Prostate gland (tissue), 2 donors: ENCODE results near the gene ECEL1. TPM values are rescaled to one million over a fixed set of nuclear protein-coding genes. Genes with fewer than 3 reads are reported as not detected.

Source experiments
- DNase-seq: peaks from one replicate; pipeline ENCODE4 v3.0.0-alpha.2; 2019; ENCODE audit warnings: low spot score
- H3K27ac ChIP-seq, 2 donors: fragments of 200-600 bp; sonication (generic); 2 replicates each; pipeline ENCODE4 v1.5.1; 2017 to 2019
- H3K27me3 ChIP-seq: fragments of 200-600 bp; sonication (generic); replicated peaks from 2 replicates; pipeline ENCODE4 v1.5.1; 2019; ENCODE audit not compliant: insufficient read depth
- H3K36me3 ChIP-seq, 2 donors: fragments of 200-600 bp; sonication (generic); 1 replicate in 1 of 2; 2 replicates in 1 of 2; pipeline versions ENCODE4 v1.5.1 to v1.8.1; 2017 to 2019
- H3K4me1 ChIP-seq: fragments of 200-600 bp; sonication (generic); replicated peaks from 2 replicates; pipeline ENCODE4 v1.5.1; 2019
- H3K4me3 ChIP-seq, 2 donors: fragments of 200-600 bp; sonication (generic); 2 replicates each; pipeline ENCODE4 v1.5.1; 2017 to 2019
- H3K9me3 ChIP-seq: fragments of 200-600 bp; sonication (generic); 2 replicates; pipeline ENCODE4 v1.5.1; 2017
- POLR2A ChIP-seq: fragments of 450-650 bp; IDR thresholded peaks from one replicate; pipeline ENCODE4 v1.6.1; 2016; ENCODE audit warnings: antibody characterized with exemption, mild to moderate bottlenecking
- POLR2AphosphoS5 ChIP-seq: sonication (generic); formaldehyde crosslinking; IDR thresholded peaks from one replicate; pipeline ENCODE4 v1.6.1; 2017; ENCODE audit warnings: antibody characterized with exemption
- WGBS: methylation state at CpG from one replicate; pipeline ENCODE4 v1.1.5; 2018; 5-methylcytosine and 5-hydroxymethylcytosine counted together
- intact Hi-C: fragments of 100-400 bp; cut with DNase I; formaldehyde crosslinking; loops from one replicate; pipeline ENCODE4 v1.14.2; 2022
- total RNA-seq, 2 donors: library from RNA; depleted of rRNA; stranded (reverse); fragments of >200 nt; gene quantifications; one replicate each; pipeline ENCODE4 v1.1.0, GENCODE V29; 2016
- TF ChIP-seq, protein P1 (sequence below), 4 experiments: fragments of 200-600 bp in 2 of 4; fragments of 450-650 bp in 2 of 4; sonication (generic) in 2 of 4; IDR thresholded peaks; 1 replicate in 3 of 4; 2 replicates in 1 of 4; pipeline ENCODE4 v1.5.1; 2016 to 2019; ENCODE audit warnings: antibody characterized with exemption in 4 of 4, mild to moderate bottlenecking in 2 of 4, moderate library complexity in 2 of 4

ECEL1 gene
- total RNA-seq, 2 donors from 2014 or later: 0.82 to 15.3 TPM

DNA sequence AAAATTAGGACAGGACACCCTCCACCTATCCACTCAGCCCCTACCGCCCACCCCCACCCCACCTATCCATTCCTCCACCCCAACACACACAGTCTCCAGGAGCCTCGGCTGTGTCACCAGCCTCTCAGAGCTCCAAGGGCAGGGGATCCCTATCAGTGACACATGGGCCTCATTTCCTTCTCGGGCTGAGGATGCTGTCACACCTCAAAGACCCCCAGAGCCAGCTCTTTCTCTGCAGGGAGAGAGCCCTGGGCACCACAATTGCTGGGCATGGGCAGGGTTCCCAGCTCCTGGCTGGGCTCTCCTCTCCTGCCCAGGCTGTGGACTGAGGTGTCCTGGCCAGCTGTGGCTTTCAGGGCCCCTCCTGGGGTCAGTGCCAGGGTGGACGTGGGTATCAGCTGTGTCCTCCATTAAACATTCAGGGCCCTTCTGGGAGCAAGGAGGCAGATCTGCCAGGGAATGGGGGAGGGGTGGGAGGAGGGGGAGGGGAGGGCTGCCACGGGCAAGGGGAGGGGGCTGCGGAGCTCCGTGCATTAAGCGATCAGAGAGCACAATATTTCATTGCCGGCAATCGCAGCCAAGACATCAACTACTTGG is 14.3 kb upstream of the ECEL1 start:
- TF ChIP-seq POLR2AphosphoS5 (no peak), POLR2A (no peak)
- TF ChIP-seq, protein P1, sequence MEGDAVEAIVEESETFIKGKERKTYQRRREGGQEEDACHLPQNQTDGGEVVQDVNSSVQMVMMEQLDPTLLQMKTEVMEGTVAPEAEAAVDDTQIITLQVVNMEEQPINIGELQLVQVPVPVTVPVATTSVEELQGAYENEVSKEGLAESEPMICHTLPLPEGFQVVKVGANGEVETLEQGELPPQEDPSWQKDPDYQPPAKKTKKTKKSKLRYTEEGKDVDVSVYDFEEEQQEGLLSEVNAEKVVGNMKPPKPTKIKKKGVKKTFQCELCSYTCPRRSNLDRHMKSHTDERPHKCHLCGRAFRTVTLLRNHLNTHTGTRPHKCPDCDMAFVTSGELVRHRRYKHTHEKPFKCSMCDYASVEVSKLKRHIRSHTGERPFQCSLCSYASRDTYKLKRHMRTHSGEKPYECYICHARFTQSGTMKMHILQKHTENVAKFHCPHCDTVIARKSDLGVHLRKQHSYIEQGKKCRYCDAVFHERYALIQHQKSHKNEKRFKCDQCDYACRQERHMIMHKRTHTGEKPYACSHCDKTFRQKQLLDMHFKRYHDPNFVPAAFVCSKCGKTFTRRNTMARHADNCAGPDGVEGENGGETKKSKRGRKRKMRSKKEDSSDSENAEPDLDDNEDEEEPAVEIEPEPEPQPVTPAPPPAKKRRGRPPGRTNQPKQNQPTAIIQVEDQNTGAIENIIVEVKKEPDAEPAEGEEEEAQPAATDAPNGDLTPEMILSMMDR (IDR thresholded peaks at IDR 0.05): no peak
- Histone ChIP-seq H3K27me3 (no peaks in the 10 kb centered on the region), H3K27ac (no peak overlapping the region), H3K4me1 (no peaks in the 10 kb centered on the region), H3K9me3 (no peaks in the 10 kb centered on the region), H3K36me3 (no peaks in the 10 kb centered on the region), H3K4me3 (no peak overlapping the region)
- intact Hi-C loops: no loop called here
- WGBS: 67% methylated on average over 10 of the region's 10 CpGs
- DNase-seq: no peak

DNA sequence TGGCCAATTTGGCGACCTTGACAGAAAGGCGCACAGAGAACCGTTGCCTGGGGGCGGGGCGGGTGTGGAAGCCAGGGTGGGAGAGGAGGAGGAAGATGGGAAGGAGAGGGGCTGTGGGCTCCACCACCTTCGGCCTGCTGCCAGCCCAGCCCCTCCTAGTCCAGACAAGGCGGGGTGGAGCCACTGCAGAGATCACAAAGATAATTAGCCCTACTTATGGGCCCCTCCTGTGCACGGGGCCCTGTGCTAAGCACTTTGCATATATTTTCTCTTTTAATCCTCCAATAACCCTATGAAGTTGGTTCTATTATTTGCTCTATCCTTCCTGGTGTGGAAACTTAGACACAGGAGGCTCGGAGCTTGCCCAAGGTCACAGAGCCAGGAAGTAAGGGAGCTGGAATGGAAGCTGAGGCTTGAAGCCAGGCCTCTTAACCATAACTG is 13.7 kb upstream of the ECEL1 start:
- Histone ChIP-seq H3K9me3 (no peaks in the 10 kb centered on the region), H3K27ac (no peak overlapping the region), H3K27me3 (no peaks in the 10 kb centered on the region), H3K4me3 (no peak overlapping the region), H3K36me3 (no peaks in the 10 kb centered on the region), H3K4me1 (no peaks in the 10 kb centered on the region)
- intact Hi-C loops: no loop called here
- TF ChIP-seq POLR2A (no peak), POLR2AphosphoS5 (no peak)
- TF ChIP-seq, protein P1 (IDR thresholded peaks at IDR 0.05): no peak
- WGBS: 84% methylated on average over 9 of the region's 9 CpGs
- no peak for DNase-seq

DNA sequence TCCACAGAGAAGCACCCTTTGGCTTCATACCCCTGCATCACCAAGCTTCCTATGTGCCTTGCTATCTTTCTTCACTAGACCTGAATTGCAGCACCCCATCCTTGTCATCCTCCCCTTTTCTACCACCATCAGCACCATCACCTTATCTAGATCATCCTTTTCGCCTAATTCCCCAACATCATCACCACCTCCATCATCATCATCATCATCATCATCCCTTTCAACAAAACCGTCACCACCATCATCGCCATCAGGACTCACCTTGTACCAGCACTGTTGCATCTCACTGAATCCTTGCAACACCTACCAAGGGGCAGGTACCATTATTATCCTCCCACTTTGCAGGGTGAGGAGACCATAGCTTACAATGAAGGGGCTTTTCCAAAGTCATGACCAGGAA is 10.8 kb upstream of the ECEL1 start:
- Histone ChIP-seq H3K27ac (no peak overlapping the region), H3K36me3 (no peaks in the 10 kb centered on the region), H3K27me3 (no peaks in the 10 kb centered on the region), H3K4me1 (no peaks in the 10 kb centered on the region), H3K4me3 (no peak overlapping the region), H3K9me3 (no peaks in the 10 kb centered on the region)
- DNase-seq: no peak
- intact Hi-C loops: no loop called here
- 97% methylated on average over 3 of the region's 3 CpGs for WGBS
- TF ChIP-seq POLR2AphosphoS5 (no peak), POLR2A (no peak)
- TF ChIP-seq, protein P1 (IDR thresholded peaks at IDR 0.05): no peak

DNA sequence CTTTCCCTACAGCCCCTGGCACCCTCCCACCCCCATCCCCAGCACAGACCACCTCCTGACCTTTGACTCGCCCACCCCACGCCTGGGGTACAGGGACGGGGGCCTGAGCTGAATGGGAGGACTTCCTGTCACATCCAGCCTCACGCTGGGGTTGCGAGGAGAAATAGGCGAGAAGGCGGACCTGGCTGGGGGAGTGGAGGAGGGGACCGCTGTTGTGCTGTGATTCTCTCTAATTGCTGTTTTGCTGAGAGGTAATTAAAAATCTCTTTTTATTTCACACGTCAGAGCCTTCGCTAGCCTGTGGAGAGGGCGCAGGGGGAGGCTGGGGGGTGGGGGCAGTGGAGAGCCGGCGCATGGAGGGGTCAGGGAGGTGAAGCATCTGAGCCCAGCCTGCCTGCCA is 9.7 kb upstream of the ECEL1 start:
- H3K9me3 ChIP-seq: no peaks in the 10 kb centered on the region
- H3K27me3 ChIP-seq: no peaks in the 10 kb centered on the region
- H3K36me3 ChIP-seq: no peaks in the 10 kb centered on the region
- no peak for DNase-seq
- intact Hi-C loops: no loop called here
- no peak overlapping the region for H3K27ac ChIP-seq
- H3K4me3 ChIP-seq: no peak overlapping the region
- 82% methylated on average over 13 of the region's 13 CpGs for WGBS
- H3K4me1 ChIP-seq: no peaks in the 10 kb centered on the region
- TF ChIP-seq POLR2AphosphoS5 (no peak), POLR2A (no peak)
- TF ChIP-seq, protein P1 (IDR thresholded peaks at IDR 0.05): no peak

DNA sequence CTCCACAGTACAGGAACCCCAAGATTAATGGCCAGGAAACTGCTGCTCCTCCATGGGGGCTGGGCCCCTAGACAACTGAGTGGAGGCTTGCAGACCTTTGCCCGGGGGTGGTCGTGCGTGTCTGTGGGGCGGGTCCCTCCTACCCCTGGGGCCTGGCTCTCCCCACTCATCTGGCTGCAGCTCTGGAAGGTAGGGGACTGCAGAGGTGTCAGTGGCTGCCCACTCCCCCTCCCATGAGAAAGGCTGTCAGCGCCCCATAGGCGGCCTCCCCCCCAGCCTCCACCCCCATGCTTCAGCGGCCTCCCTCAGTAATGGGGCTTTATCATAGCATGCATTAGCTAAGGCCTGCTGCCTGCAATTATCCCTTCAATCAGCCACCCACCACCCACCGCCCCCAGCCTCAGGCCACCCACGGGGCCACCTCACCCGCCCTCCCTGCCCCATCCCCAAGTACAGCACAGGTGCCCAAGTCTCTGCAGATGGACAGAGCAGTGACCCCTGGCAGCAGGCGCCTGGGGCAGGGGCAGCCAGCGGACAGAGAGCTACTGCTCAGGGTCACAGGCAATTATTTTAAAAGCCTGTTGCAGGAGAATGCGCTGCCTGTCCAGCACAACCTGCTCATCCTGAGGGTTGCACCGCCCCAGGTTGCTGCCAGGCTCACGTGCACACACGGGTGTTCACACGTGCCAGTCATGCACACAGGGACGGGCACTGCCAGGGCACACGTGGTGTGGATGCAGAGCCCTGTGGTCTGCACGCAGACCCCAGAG is 9.1 kb upstream of the ECEL1 start:
- Histone ChIP-seq H3K4me1 (no peaks in the 10 kb centered on the region), H3K9me3 (no peaks in the 10 kb centered on the region), H3K27me3 (no peaks in the 10 kb centered on the region), H3K27ac (no peak overlapping the region), H3K4me3 (no peak overlapping the region), H3K36me3 (no peaks in the 10 kb centered on the region)
- TF ChIP-seq POLR2A (no peak), POLR2AphosphoS5 (no peak)
- TF ChIP-seq, protein P1 (IDR thresholded peaks at IDR 0.05): no peak
- DNase-seq: no peak
- 77% methylated on average over 16 of the region's 20 CpGs for WGBS
- intact Hi-C loops: no loop called here
